HL-60/S4 treated with phorbol 12-myristate 13-acetate at 8.2 ng/mL for 4 days and 3 days (cell line): ENCODE data around the gene EFNA2.
"Not testable (repeated sequence)": the region's sequence is repeated elsewhere in the genome, so short reads cannot be mapped to it uniquely, and the experiment has no call there.

ENCODE experiments used
- in situ Hi-C: fragments of 300-500 bp; cut with MboI; formaldehyde crosslinking; loops from 2 replicates; pipeline ENCODE4 v1.15.0; 2022; ENCODE audit warnings: low sequenced_read_pairs

EFNA2 gene

DNA sequence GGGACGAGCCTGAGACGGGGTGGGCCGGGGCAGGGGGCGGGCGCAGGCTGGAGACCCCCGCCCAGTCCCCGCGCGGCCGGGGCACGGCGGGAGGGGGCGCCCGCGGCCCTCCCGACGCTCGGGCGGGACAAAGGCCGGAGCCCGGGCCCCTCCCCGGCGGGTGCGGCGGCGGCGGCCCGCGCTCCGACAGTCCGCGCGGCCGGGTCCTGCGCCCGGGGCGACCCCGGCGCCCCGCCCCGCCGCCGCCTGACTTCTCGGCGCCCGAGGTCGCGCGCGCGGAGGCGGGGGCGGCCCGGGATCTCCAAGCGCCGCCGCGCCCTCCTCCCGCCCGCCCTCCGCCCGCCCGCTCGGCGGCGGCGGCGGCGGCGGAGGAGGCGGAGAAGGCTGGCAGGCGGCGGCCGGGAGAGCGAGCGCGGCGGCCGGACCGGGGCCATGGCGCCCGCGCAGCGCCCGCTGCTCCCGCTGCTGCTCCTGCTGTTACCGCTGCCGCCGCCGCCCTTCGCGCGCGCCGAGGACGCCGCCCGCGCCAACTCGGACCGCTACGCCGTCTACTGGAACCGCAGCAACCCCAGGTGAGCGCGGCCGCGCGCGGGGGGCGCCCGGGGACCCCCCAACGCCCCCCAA is at the start of gene EFNA2:
Gene EFNA2 (plus strand): TSS at position 137 of the 624 bp plus-strand sequence. CDS start 296 bp downstream, at position 433.
- in situ Hi-C loops = no loop called here

DNA sequence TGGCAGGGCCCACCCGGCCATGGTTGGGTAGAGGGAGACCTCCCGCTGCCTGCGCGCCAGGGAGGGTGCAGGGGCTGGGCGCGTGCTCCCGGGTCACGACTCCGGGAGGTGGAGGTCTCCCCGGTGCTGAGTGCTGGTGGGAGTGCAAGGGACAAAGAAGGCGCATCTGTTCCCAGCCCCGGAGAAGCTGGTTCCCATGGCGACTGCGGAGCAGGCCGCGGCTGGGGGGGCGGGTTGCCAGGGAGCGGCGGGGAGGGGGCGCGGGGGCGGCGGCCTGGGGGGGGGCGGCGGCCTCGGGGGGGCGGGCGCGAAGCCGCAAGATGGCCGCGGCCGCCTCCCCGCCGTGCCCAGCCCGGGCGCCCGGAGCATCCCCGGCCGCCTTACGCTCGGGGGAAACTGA is 49.1 kb upstream of the EFNA2 start:
- in situ Hi-C loops = no loop called here

DNA sequence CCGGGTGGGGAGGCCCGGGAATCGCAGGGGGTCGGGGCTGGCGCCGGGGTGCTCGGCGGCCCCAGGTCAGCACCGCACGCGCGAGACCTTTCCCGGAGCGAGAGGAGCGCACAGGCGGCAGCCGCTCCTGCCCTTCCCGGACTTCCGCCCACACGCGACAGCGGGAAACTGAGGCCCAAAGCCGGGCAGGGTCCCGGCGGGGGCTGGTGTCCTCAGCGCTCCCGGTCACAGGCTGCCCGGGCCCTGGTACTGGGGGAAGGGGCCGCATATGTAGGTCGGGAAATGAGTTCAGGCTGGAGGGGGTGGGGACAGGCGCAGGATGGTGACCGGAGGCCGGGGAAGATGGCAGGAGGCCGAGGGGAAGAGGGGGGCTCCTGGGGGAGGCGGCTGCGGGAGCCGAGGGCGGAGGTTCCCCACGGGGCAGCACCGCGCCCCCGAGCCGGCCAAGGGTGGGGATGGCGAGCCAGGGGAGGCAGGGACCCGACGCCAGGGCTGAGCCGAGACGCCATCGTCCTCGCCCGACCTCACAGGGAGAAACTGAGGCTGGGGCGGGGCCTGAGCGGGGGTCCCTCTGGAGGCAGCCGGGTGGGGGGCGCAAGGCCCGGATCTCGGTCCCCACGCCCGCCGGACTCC is 48.5 kb upstream of the EFNA2 start:
- in situ Hi-C loops = no loop called here

DNA sequence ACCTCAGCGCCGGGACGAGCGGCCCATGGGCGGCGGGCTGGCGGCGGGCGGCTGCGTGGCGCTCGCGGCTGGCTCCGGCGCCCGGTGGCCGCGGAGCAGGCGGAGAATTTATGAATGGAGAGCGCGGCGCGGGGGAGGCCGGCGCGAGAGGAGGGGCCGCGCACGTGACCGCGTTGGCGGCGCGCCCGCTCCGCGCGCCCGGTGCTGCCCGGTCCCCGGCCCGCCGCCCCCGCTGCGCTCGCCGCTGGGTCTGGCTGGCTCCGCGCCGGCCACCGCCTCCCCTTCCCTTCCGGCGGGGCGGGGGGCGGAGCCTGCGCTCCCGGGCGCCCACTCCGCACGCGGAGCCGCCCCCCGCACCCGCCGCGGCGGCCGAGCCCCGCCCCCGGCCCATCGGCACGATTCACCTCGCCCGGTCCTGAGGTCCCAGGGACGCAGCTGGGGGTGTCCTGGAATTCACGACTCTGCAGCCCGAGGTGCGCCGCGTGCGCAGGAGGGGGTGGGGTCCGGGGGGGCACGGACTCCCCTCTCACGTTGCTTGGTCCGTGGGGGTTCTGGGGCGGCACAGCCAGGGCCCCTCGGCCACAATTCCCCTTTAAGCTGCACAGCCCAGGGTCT is 47.8 kb upstream of the EFNA2 start, which contains the start of gene CBARP:
Gene CBARP (minus strand): TSS at position 252 of the 615 bp plus-strand sequence. CDS start 1,905 bp downstream, outside the sequence.
- in situ Hi-C loops = no loop called here

DNA sequence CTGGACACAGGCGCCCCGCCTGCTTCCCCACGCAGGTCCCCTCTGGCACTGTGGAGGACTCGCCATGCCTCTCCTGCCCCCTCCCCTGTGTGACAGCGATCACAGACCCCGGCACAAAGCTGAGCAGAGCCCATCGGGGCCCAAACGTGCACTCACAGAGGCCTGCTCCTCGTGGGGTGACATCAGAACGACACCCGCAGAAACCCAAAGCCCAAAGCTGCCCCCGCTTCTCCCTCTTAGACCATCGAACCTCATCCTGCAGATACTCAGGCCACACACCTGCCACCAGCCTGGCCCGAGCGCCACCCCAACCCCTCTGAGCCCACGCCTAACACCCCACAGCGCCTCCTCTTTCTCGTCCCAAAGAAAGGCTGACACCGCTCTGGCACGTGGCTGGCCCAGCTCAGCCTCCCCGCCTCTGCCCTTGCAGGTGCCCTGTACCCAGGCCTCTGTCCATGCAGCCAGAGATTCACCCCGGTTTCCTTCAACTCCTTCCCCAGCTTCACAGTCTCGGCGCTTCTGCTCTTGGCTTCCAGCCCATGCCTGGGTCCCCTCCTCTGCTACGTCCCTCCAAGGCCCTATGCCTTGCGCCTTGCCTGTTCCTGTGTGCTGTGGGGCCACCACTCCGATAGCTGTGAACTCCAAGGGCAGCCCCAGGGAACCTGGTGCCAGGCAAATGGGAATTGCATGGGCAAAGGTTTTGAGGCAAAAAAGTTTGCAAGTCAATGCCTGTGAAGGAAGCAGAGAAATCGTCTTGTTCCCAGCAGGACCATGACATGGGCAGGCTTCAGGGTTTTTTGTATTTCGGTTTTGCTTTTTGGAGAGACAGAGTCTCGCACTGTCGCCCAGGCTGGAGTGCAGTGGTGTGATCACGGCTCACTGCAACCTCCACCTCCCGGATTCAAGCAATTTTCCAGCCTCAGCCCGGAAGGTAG is 47.0 kb upstream of the EFNA2 start:
- in situ Hi-C loops = no loop called here

DNA sequence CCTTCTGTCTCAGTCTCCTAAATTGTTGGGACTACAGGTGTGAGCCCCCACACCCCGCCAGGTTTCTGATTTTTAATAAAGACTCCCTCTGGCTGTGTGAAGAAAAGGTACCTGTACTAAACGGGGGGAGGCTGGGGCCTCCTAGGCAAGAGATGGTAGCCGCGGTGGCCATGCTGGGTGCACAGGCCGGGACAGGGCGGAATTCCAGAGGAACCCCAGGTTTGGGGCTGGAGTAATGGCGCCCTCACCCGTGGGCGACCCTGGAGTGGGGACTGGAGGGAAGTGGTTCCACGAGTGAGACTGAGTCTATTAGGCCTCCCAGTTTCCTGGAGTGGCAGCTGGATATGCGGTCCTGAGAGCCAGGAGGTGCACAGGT is 46.3 kb upstream of the EFNA2 start:
- in situ Hi-C loops = no loop called here

DNA sequence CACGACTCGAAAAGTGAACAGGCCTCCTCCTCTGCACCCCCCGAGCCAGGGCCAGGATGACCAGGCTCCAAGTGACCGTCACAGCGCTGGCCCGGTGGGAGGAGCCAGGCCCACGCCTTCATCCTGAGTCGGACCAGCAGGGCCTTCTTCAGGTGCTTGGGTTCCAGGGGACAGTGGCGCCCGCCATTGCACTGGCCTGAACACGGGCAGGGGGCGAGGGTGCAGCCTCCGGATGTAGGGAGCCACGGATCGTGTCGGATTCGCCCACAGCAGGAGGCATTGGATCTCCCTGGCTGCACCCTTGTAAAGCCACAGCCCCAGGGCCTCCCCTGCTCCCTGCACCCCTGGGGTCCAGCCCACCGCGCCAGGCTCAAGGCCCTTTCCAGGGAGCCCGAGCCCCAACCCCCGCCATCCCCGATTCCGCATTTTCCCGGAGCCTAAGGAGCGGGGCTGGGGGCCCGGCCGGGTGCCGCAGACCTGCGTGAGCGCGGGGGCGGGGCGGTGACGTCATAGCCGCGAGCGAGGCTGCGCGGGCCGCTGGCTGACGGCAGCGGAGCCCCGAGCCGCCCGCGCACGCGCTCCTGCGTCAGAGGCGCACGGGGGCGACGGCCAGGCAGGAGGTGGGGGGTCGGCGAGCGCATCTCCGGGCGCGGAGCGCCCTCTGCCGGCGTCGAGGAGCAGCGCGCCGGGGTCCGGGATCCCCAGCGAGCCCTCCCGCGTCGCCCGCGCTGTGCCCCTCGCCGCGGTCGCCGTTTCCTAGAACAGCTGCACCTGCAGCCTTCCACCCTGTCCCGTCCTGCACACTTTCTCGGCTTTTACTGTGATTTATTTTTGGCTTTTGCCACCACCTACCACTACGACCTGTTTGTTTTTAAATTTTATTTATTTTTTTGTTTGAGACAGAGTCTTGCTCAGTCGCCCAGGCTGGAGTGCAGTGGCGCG is 45.6 kb upstream of the EFNA2 start:
- in situ Hi-C loops = no loop called here

DNA sequence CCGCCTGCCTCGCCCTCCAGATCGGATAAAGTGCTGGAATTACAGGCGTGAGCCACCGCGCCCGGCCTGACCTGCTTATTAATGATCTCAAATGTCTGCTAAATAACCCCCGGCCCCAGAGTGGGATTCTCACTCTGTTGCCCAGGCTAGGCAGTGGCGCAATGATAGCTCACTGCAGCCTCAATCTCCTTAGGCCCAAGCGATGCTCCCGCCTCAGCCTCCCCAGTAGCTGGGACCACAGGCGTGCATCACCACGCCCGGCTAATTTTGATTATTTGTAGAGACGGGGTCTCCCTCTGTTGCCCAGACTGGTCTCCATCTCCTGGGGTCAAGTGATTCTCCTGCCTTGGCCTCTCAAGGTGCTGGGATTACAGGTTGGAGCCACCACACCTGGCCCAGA is 44.7 kb upstream of the EFNA2 start:
- in situ Hi-C loops = no loop called here

DNA sequence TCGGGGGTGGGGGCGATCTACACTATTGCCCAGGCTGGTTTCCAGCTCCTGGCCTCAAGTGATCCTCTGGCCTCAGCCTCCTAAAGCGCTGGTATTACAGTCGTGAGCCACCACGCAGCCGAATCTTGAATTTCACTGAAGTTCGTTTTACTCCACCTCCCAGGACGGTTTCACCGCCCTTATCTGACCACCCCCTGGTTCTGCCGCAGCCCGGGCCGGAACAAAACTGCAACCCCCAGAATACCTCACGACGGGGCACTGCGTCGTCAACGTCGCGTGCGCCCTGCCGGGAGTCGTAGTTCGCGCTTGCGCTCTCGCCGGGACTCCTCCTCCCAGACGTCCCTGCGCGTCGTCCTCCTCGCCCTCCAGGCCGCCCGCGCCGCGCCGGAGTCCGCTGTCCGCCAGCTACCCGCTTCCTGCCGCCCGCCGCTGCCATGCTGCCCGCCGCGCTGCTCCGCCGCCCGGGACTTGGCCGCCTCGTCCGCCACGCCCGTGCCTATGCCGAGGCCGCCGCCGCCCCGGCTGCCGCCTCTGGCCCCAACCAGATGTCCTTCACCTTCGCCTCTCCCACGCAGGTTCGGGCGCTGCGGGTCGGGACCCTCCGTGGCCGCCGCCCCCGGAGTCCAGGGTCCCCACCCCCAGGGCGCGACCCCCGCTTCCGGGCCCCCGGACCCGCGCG is 44.1 kb upstream of the EFNA2 start, which contains the start of gene ATP5F1D:
Gene ATP5F1D (plus strand): TSS at position 335 of the 679 bp plus-strand sequence. CDS start 100 bp downstream, at position 435.
- in situ Hi-C loops = no loop called here

DNA sequence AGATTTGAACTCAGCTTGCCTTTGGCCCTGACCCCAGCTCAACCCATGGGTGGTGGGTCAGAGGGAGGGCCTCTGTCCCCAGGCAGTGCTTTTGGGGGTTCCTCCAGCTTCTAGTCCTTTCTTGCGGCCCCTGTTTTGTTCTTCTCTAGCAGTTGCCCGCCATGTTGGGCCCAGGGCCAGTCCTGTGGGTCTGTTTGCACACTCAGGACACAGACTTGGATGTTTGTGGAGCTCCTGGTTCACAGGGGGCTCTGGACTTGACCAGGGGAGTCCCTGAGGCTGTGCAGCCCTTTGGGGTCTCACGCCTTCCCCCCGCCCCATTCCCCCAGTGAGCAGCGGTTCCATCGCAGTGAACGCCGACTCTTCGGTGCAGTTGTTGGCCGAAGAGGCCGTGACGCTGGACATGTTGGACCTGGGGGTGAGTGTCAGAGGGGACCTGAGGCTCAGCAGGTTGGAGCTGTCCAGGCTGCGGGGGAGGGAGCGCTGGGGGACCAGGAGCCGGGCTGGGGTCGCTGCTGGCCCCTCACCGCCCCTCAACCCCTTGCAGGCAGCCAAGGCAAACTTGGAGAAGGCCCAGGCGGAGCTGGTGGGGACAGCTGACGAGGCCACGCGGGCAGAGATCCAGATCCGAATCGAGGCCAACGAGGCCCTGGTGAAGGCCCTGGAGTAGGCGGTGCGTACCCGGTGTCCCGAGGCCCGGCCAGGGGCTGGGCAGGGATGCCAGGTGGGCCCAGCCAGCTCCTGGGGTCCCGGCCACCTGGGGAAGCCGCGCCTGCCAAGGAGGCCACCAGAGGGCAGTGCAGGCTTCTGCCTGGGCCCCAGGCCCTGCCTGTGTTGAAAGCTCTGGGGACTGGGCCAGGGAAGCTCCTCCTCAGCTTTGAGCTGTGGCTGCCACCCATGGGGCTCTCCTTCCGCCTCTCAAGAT is 41.6 kb upstream of the EFNA2 start:
- in situ Hi-C loops = no loop called here

DNA sequence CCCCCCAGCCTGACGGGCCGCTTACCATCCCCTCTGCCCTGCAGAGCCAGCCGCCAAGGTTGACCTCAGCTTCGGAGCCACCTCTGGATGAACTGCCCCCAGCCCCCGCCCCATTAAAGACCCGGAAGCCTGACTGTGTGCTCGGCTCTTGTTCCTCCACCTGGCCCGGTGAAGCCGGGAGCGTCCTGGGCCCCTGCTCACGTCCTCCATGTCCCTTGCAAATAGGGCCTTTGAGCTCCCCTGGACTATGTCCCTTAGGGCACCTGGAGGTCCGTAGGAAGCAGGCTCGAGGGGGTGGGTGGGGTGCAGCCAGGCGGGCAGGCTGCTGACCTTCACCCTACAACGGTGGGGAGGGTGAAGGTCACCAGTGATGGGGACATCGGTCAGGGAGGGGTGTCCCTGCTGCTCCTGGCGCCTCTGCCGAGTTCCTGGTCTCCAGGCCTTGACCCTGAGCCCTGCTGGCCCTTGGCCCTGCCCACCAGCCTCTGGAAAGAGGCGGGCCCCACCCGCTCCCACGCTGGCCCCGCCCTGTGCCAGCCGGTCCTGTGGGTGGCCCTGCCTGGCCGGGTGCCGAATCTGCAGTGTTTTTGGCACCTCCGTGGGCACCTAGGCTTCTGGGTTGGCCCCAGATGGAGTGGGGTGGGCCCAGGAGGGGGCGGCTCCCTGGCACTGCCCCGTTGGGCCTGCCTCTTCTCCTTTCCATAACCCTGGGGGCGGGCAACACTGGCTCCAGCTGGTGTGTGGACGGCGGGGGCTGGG is 40.8 kb upstream of the EFNA2 start:
- in situ Hi-C loops = no loop called here

DNA sequence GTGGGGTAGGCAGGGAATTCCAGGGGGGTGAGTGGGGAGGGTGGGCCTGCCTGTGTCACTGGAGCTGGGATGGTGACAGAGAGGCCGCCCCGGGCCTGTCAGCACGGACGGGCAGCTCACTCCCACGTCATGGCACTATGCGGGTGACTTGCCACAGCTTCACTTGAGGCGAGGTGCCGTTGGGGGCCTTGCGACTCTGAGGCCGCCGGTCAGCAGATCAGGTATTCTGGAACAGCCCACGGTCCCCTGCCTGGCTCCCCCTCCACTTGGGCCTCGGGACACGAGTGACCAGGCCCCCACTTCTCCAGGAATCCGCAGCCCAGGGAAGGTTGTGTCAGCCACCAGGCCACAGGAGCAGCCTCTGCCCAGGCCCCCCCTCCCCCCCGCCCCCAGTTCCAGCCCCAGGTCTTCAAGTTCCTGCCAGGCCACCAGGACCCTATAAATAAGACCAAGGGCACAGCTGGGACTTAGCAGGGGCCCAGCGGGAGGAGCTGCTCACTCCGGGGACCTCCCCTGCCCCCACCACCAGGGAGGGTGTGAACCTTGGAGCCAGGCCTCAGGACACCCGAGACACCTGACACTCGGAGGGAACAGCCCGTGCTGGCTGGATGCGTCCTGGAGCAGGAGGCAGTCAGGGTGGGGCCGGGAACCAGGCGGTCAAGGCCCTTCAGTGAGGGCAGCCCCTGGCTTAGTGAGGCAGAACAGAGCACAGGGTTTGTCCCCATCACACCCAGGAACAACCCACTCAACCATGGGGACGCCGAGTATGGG is 40.0 kb upstream of the EFNA2 start:
- in situ Hi-C loops = no loop called here

DNA sequence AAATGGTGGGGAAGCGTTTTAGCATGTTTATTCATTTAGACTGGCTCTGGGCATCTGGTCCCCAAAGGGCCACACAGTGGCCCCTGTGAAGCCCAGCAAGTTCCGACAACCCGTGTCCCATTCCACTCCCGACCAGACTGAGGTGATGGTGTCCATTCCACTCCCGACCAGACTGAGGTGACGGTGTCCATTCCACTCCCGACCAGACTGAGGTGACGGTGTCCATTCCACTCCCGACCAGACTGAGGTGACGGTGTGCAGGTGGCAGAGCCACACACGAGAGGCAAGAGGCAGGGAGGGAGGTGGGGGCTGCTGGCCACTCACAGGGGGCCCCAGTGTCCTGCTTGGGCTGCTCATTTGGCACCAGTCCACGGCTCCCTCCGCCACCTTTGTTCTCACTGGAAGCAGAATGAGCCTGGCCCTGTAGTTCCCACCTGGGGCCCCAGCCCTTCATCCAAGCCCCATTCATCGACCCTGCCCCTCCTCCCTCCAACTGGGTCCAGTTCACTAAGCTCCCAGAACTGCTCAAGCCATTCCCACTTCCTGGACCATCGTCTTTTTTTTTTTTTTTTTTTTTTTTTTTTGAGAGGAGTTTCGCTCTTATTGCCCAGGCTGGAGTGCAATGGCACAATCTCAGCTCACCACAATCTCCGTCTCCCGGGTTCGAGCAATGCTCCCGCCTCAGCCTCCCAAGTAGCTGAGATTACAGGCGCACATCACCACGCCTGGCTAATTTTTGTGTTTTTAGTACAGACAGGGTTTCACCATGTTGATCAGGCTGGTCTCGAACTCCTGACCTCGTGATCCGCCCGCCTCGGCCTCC is 39.2 kb upstream of the EFNA2 start:
- in situ Hi-C loops = not testable (repeated sequence)

DNA sequence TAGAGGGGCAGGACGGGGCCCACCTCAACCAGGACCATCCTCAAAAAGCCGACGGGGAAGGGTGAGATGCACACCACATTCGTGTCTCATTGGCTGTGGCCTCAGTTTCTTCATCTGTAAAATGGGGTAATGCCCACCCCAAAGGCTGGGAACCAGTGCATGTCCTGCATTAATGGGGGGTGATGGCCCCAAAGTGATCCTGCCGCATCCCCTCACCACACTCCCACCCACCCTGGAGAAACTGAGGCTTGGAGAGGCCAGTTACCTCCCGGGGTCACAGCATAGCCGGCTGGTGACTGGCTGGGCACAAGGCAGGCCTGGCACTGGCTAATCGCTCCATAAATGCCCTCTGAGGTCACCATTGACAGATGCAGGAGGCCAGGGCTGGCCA is 37.9 kb upstream of the EFNA2 start:
- in situ Hi-C loops = no loop called here

DNA sequence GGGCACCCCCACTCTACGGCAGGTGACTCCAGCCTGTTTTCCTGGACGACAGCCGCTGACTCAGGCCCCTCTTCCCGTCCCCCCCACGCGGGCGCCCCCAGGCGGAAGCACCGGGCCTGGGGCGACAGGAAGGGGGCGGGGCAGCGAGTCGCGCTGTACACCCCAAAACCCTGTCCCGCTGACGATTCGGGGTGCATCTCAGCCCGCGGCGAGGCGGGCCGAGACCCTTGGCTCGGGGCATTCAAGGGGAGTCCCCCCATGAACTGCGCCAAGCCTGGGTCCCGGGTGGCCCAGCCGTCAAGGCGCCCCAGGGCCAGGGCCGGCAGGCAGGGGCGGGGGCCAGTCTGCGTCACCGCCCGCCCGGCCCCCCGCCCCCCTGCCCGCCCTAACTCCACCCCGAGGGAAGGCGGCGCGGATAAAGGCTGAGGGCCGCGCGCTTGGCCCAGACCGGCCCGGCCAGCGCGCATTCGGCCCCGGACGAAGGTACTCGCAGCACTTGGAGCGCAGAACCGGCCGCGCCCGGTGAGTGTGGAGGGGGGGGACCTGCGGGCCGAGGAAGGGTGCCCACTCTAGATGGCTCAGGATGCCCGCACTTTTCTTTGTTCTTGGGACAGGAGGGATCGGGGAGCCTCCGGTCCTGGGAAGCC is 37.4 kb upstream of the EFNA2 start, which contains the start of gene MIDN:
Gene MIDN (plus strand): TSS at position 445 of the 647 bp plus-strand sequence. CDS start 1,714 bp downstream, outside the sequence.
- in situ Hi-C loops = no loop called here
